ENCODE measurements around the gene AASS. TPM values are rescaled to one million over a fixed set of nuclear protein-coding genes. Genes with fewer than 3 reads are reported as not detected.

AASS gene
- total and polyA plus RNA-seq, 12 donors = 7.7 to 27.8 (median 20.2) TPM

DNA sequence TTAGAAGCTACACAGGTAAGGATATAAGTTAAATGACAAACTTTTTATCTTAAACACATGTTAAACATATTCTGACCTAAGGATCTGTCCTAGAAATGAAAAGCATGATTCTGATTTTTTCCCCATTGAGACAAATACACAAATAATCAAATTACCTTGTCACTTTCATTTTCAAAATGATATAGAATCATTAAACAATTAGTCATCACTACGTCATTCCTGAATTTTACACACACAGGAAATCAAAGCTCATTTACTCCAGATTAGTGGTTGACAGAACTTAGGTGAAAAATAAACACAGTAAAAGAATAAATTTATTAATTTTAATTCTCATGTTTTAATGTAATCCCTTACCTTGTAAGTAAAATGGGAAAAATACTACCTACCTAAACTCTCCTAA lies 89.0 kb downstream of the AASS start:
- no peaks in the 10 kb centered on the region for H3K36me3 ChIP-seq (replicated peaks in 1 of 2)
- no peaks in the 10 kb centered on the region for H3K4me1 ChIP-seq (replicated peaks in 1 of 2)
- 63 to 67% (median 66%) methylated on average over 1 of the region's 1 CpG for WGBS, 4 donors
- no peak for TF ChIP-seq POLR2A (IDR thresholded peaks at IDR 0.05)
- TF ChIP-seq, protein P1, sequence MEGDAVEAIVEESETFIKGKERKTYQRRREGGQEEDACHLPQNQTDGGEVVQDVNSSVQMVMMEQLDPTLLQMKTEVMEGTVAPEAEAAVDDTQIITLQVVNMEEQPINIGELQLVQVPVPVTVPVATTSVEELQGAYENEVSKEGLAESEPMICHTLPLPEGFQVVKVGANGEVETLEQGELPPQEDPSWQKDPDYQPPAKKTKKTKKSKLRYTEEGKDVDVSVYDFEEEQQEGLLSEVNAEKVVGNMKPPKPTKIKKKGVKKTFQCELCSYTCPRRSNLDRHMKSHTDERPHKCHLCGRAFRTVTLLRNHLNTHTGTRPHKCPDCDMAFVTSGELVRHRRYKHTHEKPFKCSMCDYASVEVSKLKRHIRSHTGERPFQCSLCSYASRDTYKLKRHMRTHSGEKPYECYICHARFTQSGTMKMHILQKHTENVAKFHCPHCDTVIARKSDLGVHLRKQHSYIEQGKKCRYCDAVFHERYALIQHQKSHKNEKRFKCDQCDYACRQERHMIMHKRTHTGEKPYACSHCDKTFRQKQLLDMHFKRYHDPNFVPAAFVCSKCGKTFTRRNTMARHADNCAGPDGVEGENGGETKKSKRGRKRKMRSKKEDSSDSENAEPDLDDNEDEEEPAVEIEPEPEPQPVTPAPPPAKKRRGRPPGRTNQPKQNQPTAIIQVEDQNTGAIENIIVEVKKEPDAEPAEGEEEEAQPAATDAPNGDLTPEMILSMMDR (IDR thresholded peaks at IDR 0.05) = no peak
- no peak overlapping the region for H3K27ac ChIP-seq
- intact Hi-C loops (cut with DNase I) = no loop called here
- H3K9me3 ChIP-seq (replicated peaks in 1 of 3) = no peaks in the 10 kb centered on the region
- H3K4me3 ChIP-seq = no peak overlapping the region
- no peaks in the 10 kb centered on the region for H3K27me3 ChIP-seq
- no peak for DNase-seq

DNA sequence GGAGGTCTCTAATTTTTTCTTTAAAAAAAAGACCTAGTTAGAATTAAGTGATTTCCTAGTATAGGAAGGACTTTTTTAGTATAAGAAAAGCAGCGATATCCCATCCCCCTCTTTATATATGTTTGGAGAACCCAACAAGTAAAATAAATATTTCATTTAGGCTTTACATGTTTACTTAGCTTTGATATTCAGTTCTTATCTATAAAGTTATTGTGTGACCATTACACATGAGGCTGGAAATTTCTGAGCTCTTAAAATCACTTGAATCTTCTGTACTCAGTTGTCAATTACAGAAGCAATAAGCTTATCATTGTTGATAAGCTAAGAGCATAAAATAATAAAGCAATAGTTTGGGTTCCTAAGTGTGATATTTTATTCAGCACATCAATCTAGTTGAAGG lies 89.7 kb downstream of the AASS start:
- no peak for TF ChIP-seq POLR2A (IDR thresholded peaks at IDR 0.05)
- TF ChIP-seq, protein P1 (IDR thresholded peaks at IDR 0.05) = no peak
- H3K9me3 ChIP-seq (replicated peaks in 1 of 3) = no peaks in the 10 kb centered on the region
- 79 to 92% (median 88%) methylated on average over 1 of the region's 1 CpG for WGBS, 4 donors
- intact Hi-C loops (cut with DNase I) = no loop called here
- no peak overlapping the region for H3K27ac ChIP-seq
- no peaks in the 10 kb centered on the region for H3K27me3 ChIP-seq
- no peaks in the 10 kb centered on the region for H3K4me1 ChIP-seq (replicated peaks in 1 of 2)
- no peak for DNase-seq
- H3K4me3 ChIP-seq = no peak overlapping the region
- no peaks in the 10 kb centered on the region for H3K36me3 ChIP-seq (replicated peaks in 1 of 2)

DNA sequence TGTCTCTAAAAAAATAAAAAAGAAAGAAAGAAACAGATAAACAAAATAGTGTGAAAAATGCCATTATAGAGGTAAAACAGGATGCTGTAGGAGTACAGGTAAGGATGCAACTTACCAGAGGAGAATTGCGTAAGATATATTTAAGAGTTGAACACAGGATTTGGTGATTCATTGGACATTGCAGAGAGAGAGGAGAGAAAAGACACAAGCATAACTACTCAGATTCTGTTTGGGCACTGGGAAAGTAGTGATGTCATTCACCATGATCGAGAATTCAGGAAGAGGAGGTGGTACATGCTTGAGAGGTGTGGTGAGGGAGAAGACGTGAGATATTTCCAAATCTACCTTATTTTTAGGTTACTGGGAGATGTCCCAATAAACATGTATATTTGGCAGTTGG lies 97.6 kb downstream of the AASS start:
- H3K4me3 ChIP-seq = no peak overlapping the region
- intact Hi-C loops (cut with DNase I) = no loop called here
- H3K27me3 ChIP-seq = no peaks in the 10 kb centered on the region
- no peaks in the 10 kb centered on the region for H3K36me3 ChIP-seq (replicated peaks in 1 of 2)
- TF ChIP-seq, protein P1 (IDR thresholded peaks at IDR 0.05) = no peak
- TF ChIP-seq POLR2A (IDR thresholded peaks at IDR 0.05) = no peak
- H3K9me3 ChIP-seq (replicated peaks in 1 of 3) = peaks cover 0 to 5% (median 0%) of the 10 kb centered on the region in 3 donors
- DNase-seq = no peak
- H3K27ac ChIP-seq = no peak overlapping the region
- 83 to 93% (median 91%) methylated on average over 3 of the region's 3 CpGs for WGBS, 4 donors
- no peaks in the 10 kb centered on the region for H3K4me1 ChIP-seq (replicated peaks in 1 of 2)

DNA sequence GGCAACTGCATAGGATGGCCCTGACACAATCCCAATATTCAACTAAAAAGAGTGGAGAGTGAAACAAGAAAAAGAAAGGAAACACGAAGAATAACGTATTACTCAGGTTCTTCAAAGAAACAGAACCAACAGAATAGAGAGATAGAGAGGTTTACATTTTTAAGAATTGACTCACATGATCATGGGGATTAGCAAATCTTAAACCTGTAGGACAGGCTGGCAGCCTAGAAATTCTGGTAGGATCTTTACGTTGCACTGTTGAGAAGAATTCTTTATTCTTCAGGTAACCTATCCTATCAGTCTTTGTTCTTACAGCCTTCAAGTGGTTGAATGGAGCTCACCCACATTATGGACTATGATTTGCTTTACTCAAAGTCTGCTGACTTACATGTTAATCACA lies 103.9 kb downstream of the AASS start:
- no peaks in the 10 kb centered on the region for H3K36me3 ChIP-seq (replicated peaks in 1 of 2)
- intact Hi-C loops (cut with DNase I) = no loop called here
- TF ChIP-seq, protein P1 (IDR thresholded peaks at IDR 0.05) = no peak
- no peak for TF ChIP-seq POLR2A (IDR thresholded peaks at IDR 0.05)
- H3K4me1 ChIP-seq (replicated peaks in 1 of 2) = no peaks in the 10 kb centered on the region
- no peak overlapping the region for H3K27ac ChIP-seq
- no peak for DNase-seq
- H3K9me3 ChIP-seq (replicated peaks in 1 of 3) = peaks cover 0 to 5% (median 0%) of the 10 kb centered on the region in 3 donors
- no peak overlapping the region for H3K4me3 ChIP-seq
- 83 to 93% (median 91%) methylated on average over 3 of the region's 3 CpGs for whole genome bisulfite sequencing, 4 donors
- H3K27me3 ChIP-seq = no peaks in the 10 kb centered on the region

Data from adrenal gland (tissue), 12 donors.